Uterus (tissue), 2 donors: Measurements from ENCODE around the gene SMAD1.

ENCODE experiments used
- CTCF ChIP-seq, 4 experiments: fragments of 200-600 bp in 2 of 4; fragments of 450-650 bp in 2 of 4; sonication (generic) in 2 of 4; IDR thresholded peaks; one replicate each; pipeline ENCODE4 v1.5.1; 2016 to 2019; ENCODE audit warnings: antibody characterized with exemption in 4 of 4, mild to moderate bottlenecking in 2 of 4, moderate library complexity in 1 of 4
- POLR2A ChIP-seq, 2 donors: fragments of 450-650 bp; IDR thresholded peaks; one replicate each; pipeline ENCODE4 v1.6.1; 2016; ENCODE audit warnings: antibody characterized with exemption in 2 of 2, mild to moderate bottlenecking in 1 of 2, moderate library complexity in 1 of 2

- no peak for TF ChIP-seq CTCF (IDR thresholded peaks at IDR 0.05)
- TF ChIP-seq POLR2A (IDR thresholded peaks at IDR 0.05) = no peak
These were observed 54.4 kb downstream of the SMAD1 start for GRCh38 chr4:145536044-145536443.
